HCT116 (cell line): ENCODE data around the gene PLXNC1. TPM values are rescaled to one million over a fixed set of nuclear protein-coding genes. Genes with fewer than 3 reads are reported as not detected.

Source experiments
- ATAC-seq: fragments of 200-7000 bp; cut with Tn5 transposase; 2 replicates; pipeline ENCODE4 v1.9.1; 2020; ENCODE audit warnings: mild to moderate bottlenecking, moderate library complexity
- BruUV-seq: library from RNA; stranded (reverse); fragments of 400-500 nt; replicated peaks from 2 replicates; lab custom pipeline; 2021; lab: Mats Ljungman, UMichigan
- CTCF ChIA-PET: fragments of 300-600 bp; sonication (Branson Sonifier 250); formaldehyde crosslinking; loops from one replicate; lab custom pipeline; 2021; ENCODE audit warnings: antibody characterized with exemption; lab: Charles Lee
- POLR2A ChIA-PET: fragments of 300-600, 350-600 bp; sonication (Branson Sonifier 250); formaldehyde crosslinking; loops from one replicate; lab custom pipeline; 2021; ENCODE audit warnings: antibody characterized with exemption; lab: Charles Lee
- RAD21 ChIA-PET, 2 experiments: fragments of 300-600 bp; sonication (Branson Sonifier 250); formaldehyde crosslinking; loops; one replicate each; lab custom pipeline; 2023; ENCODE audit warnings: low total read pairs in 2 of 2; ENCODE audit not compliant: uncharacterized antibody in 2 of 2, unreplicated experiment in 2 of 2, low non-redundant PET in 1 of 2; lab: Charles Lee
- DNase-seq: peaks from one replicate; pipeline ENCODE4 v3.0.0-alpha.2; 2010; ENCODE audit warnings: low read depth, low spot score
- H2AFZ ChIP-seq: fragments of 200-600 bp; shearing (Covaris generic), sonication (generic); 2 replicates; pipeline ENCODE4 v1.6.1; 2017; ENCODE audit warnings: low read depth, mixed run types, mixed read lengths, antibody characterized with exemption, low read length; ENCODE audit not compliant: poor library complexity, severe bottlenecking
- H3K27ac ChIP-seq: 2 replicates; pipeline ENCODE4 v1.5.1; 2012; ENCODE audit warnings: low read depth, low read length
- H3K27me3 ChIP-seq: fragments of 200-600 bp; sonication (generic); 2 replicates; pipeline ENCODE4 v1.6.1; 2016; ENCODE audit warnings: mixed run types, low read length, mixed read lengths; ENCODE audit not compliant: insufficient read depth
- H3K36me3 ChIP-seq, 2 experiments: fragments of 200-500 bp in 1 of 2; fragments of 200-600 bp in 1 of 2; sonication (Bioruptor generic) in 1 of 2; sonication (generic) in 1 of 2; 2 replicates each; pipeline versions ENCODE4 v1.5.1 to v1.6.1; 2014 to 2016; ENCODE audit warnings: low read length in 2 of 2, inconsistent platforms in 1 of 2, mixed read lengths in 1 of 2, mixed run types in 1 of 2; ENCODE audit not compliant: insufficient read depth in 2 of 2, control insufficient read depth in 1 of 2
- H3K4me1 ChIP-seq, 2 experiments: fragments of 200-600 bp in 1 of 2; sonication (generic) in 1 of 2; 2 replicates each; pipeline versions ENCODE4 v1.5.1 to v1.6.1; 2012 to 2017; ENCODE audit warnings: low read length in 2 of 2, inconsistent platforms in 1 of 2, mild to moderate bottlenecking in 1 of 2, mixed read lengths in 1 of 2, mixed run types in 1 of 2, moderate library complexity in 1 of 2; ENCODE audit not compliant: insufficient read depth in 2 of 2, control insufficient read depth in 1 of 2
- H3K4me2 ChIP-seq: fragments of 200-600 bp; sonication (generic); 2 replicates; pipeline ENCODE4 v1.6.1; 2017; ENCODE audit warnings: mixed run types, low read length, mixed read lengths
- H3K4me3 ChIP-seq, 2 experiments: fragments of 200-600 bp in 1 of 2; sonication (generic) in 1 of 2; replicated peaks in 1 of 2; 2 replicates each; pipeline ENCODE4 v1.5.1; 2011 to 2016; ENCODE audit warnings: low read length in 2 of 2, control low read depth in 1 of 2, low read depth in 1 of 2, mild to moderate bottlenecking in 1 of 2, mixed read lengths in 1 of 2, mixed run types in 1 of 2
- H3K79me2 ChIP-seq: fragments of 200-600 bp; sonication (generic); 2 replicates; pipeline ENCODE4 v1.6.1; 2017; ENCODE audit warnings: mild to moderate bottlenecking, mixed run types, low read length, moderate library complexity, mixed read lengths; ENCODE audit not compliant: insufficient read depth
- H3K9ac ChIP-seq: fragments of 200-600 bp; sonication (generic); 2 replicates; pipeline ENCODE4 v1.6.1; 2016; ENCODE audit warnings: low read length, mixed read lengths
- H3K9me2 ChIP-seq: fragments of 200-600 bp; sonication (generic), shearing (Covaris generic); 2 replicates; pipeline ENCODE4 v1.6.1; 2017; ENCODE audit warnings: mixed run types, mild to moderate bottlenecking, moderate library complexity; ENCODE audit not compliant: insufficient read depth
- H3K9me3 ChIP-seq, 2 experiments: fragments of 200-500 bp in 1 of 2; fragments of 200-600 bp in 1 of 2; sonication (Bioruptor generic) in 1 of 2; sonication (generic) in 1 of 2; 2 replicates each; pipeline ENCODE4 v1.6.1; 2014 to 2017; ENCODE audit warnings: low read length in 2 of 2, mixed read lengths in 2 of 2, inconsistent platforms in 1 of 2, low read depth in 1 of 2, mild to moderate bottlenecking in 1 of 2, mixed run types in 1 of 2, moderate library complexity in 1 of 2; ENCODE audit not compliant: control insufficient read depth in 1 of 2, insufficient read depth in 1 of 2
- H4K20me1 ChIP-seq: fragments of 200-600 bp; sonication (generic), shearing (Covaris generic); 2 replicates; pipeline ENCODE4 v1.6.1; 2017; ENCODE audit warnings: mixed run types, mild to moderate bottlenecking, moderate library complexity; ENCODE audit not compliant: insufficient read depth
- CEBPB ChIP-seq: IDR thresholded peaks from 2 replicates; pipeline ENCODE4 v1.6.1; 2012; ENCODE audit warnings: low read depth
- ELF1 ChIP-seq: IDR thresholded peaks from 2 replicates; pipeline ENCODE4 v1.6.1; 2012; ENCODE audit warnings: low read depth, borderline replicate concordance
- EZH2 ChIP-seq: fragments of 200-600 bp; sonication (generic); IDR thresholded peaks from 2 replicates; pipeline ENCODE4 v1.6.1; 2017; ENCODE audit warnings: antibody characterized with exemption, mixed run types
- FOSL1 ChIP-seq: IDR thresholded peaks from 2 replicates; pipeline ENCODE4 v1.6.1; 2012; ENCODE audit warnings: low read depth
- JUND ChIP-seq: IDR thresholded peaks from 2 replicates; pipeline ENCODE4 v1.6.1; 2012
- RAD21 ChIP-seq: IDR thresholded peaks from 2 replicates; pipeline ENCODE4 v1.6.1; 2012; ENCODE audit warnings: low read depth, mild to moderate bottlenecking
- SIN3A ChIP-seq: IDR thresholded peaks from 2 replicates; pipeline ENCODE4 v1.6.1; 2012; ENCODE audit warnings: low read depth
- SRF ChIP-seq: IDR thresholded peaks from 2 replicates; pipeline ENCODE4 v1.6.1; 2012; ENCODE audit warnings: low read depth
- TCF7L2 ChIP-seq: IDR thresholded peaks from 2 replicates; pipeline ENCODE4 v1.7.0; 2011; ENCODE audit warnings: borderline replicate concordance, inconsistent platforms; ENCODE audit not compliant: insufficient read depth, insufficient read length; ENCODE audit errors: extremely low read depth
- ZNF274 ChIP-seq: fragments of 200-500 bp; sonication (Bioruptor generic); IDR thresholded peaks from 2 replicates; pipeline ENCODE4 v1.6.1; 2014; ENCODE audit warnings: mild to moderate bottlenecking, low read depth, low read length, inconsistent platforms
- intact Hi-C: fragments of 100-400 bp; cut with micrococcal nuclease; formaldehyde crosslinking; loops from 2 replicates; pipeline ENCODE4 v1.10.0; 2022
- total RNA-seq: library from RNA; stranded (reverse); gene quantifications from one replicate; pipeline ENCODE4 v1.2.1, GENCODE V29; 2021; ENCODE audit not compliant: unreplicated experiment
- TF ChIP-seq, protein P1 (sequence below), 3 experiments: fragments of 200-600 bp in 1 of 3; sonication (generic) in 1 of 3; IDR thresholded peaks in 2 of 3; conservative IDR thresholded peaks in 1 of 3; 2 replicates each; pipeline ENCODE4 v1.5.1; 2012 to 2017; ENCODE audit warnings: low read depth in 2 of 3, low read length in 2 of 3, antibody characterized with exemption in 1 of 3, borderline replicate concordance in 1 of 3, control low read depth in 1 of 3, mild to moderate bottlenecking in 1 of 3, mixed read lengths in 1 of 3, mixed run types in 1 of 3, moderate library complexity in 1 of 3; ENCODE audit not compliant: insufficient read depth in 1 of 3

The PLXNC1 gene
- total RNA-seq, 1 experiment from 2014 or later, result 0.25 TPM

DNA sequence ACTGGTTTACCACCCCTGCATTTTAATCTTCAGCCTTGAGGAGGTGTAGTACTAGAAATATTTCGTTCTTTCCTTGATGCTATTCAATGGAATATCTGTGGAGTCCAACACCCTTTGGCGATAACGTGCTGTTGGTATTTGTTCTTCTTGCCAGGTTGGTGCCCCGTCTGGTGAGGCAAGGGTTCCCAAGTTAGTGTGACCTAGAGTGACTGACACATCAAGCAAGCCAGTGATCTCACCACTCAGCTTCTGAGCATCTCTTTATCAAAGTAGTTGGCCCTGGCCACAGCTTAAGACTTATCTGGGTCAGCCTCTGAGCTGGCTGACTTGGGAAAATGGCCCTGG is 60.2 kb downstream of the PLXNC1 start:
- Histone ChIP-seq H3K4me1 (no peaks in the 10 kb centered on the region), H4K20me1 (no peaks in the 10 kb centered on the region), H3K27ac (no peak overlapping the region), H2AFZ (no peak overlapping the region), H3K9ac (no peak overlapping the region), H3K9me3 (no peaks in the 10 kb centered on the region), H3K4me3 (no peak overlapping the region), H3K27me3 (no peaks in the 10 kb centered on the region), H3K4me2 (no peak overlapping the region), H3K36me3 (no peaks in the 10 kb centered on the region), H3K79me2 (no peaks in the 10 kb centered on the region)
- no TSS peak for BruUV-seq
- ATAC-seq (no peak), DNase-seq (no peak)
- ChIA-PET CTCF (interaction anchor here (1.2 kb wide), 1 partner anchor 13 kb away, joined by 3 read pairs; no protein-coding TSS in a partner anchor), POLR2A (no interaction called here), RAD21 (no interaction called here)
- intact Hi-C loops, result no loop called here
- TF ChIP-seq TCF7L2, result no peak
- TF ChIP-seq SRF, result no peak
- TF ChIP-seq, all 23 proteins: peak for 0
- H3K9me2 ChIP-seq, result no peaks in the 10 kb centered on the region

DNA sequence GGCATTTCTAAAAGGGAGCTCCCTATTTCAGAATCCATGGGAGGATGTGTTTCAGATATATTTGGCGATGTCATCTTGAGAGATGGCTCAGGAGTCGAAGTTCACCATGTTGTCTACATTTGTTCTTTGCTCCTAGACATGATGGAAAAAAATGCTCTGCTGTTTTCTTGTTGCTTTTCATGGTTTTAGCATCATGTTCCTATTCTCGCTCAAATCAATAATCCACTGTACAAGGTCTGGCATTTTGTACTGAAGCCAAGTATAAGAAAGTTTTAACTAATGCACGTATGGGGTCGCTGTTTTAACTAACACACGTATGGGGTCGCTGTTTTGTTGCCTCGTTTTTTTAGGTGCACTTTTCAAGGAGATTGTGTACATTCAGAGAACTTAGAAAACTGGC is 60.9 kb downstream of the PLXNC1 start:
- TF ChIP-seq ZNF274 (no peak), FOSL1 (no peak), CEBPB (no peak), EZH2 (no peak), JUND (no peak), SIN3A (no peak), TCF7L2 (no peak), RAD21 (no peak), ELF1 (no peak)
- TF ChIP-seq, protein P1, sequence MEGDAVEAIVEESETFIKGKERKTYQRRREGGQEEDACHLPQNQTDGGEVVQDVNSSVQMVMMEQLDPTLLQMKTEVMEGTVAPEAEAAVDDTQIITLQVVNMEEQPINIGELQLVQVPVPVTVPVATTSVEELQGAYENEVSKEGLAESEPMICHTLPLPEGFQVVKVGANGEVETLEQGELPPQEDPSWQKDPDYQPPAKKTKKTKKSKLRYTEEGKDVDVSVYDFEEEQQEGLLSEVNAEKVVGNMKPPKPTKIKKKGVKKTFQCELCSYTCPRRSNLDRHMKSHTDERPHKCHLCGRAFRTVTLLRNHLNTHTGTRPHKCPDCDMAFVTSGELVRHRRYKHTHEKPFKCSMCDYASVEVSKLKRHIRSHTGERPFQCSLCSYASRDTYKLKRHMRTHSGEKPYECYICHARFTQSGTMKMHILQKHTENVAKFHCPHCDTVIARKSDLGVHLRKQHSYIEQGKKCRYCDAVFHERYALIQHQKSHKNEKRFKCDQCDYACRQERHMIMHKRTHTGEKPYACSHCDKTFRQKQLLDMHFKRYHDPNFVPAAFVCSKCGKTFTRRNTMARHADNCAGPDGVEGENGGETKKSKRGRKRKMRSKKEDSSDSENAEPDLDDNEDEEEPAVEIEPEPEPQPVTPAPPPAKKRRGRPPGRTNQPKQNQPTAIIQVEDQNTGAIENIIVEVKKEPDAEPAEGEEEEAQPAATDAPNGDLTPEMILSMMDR (IDR thresholded peaks at IDR 0.05 in 2 of 3, conservative IDR thresholded peaks at IDR 0.05 in 1 of 3; ENCODE audit: borderline replicate concordance in 1 of 3, insufficient read depth in 1 of 3, low read depth in 2 of 3, low read length in 2 of 3), result no peak
- no peaks in the 10 kb centered on the region for H3K9me2 ChIP-seq
- ChIA-PET CTCF (interaction anchor here (1.2 kb wide), 1 partner anchor 14 kb away, joined by 3 read pairs; no protein-coding TSS in a partner anchor), POLR2A (no interaction called here), RAD21 (no interaction called here)
- no TSS peak for BruUV-seq
- H3K4me1 ChIP-seq, result no peaks in the 10 kb centered on the region
- DNase-seq, result no peak
- H3K27me3 ChIP-seq, result no peaks in the 10 kb centered on the region
- no peak overlapping the region for H3K9ac ChIP-seq
- ATAC-seq, result no peak
- no peaks in the 10 kb centered on the region for H3K36me3 ChIP-seq
- no peak overlapping the region for H3K27ac ChIP-seq
- H3K9me3 ChIP-seq, result no peaks in the 10 kb centered on the region
- H4K20me1 ChIP-seq, result no peaks in the 10 kb centered on the region
- no peaks in the 10 kb centered on the region for H3K79me2 ChIP-seq
- H3K4me3 ChIP-seq, result no peak overlapping the region
- no peak overlapping the region for H3K4me2 ChIP-seq
- intact Hi-C loops, result no loop called here
- no peak overlapping the region for H2AFZ ChIP-seq
